ENCODE measurements around the gene ZNF768.

DNA sequence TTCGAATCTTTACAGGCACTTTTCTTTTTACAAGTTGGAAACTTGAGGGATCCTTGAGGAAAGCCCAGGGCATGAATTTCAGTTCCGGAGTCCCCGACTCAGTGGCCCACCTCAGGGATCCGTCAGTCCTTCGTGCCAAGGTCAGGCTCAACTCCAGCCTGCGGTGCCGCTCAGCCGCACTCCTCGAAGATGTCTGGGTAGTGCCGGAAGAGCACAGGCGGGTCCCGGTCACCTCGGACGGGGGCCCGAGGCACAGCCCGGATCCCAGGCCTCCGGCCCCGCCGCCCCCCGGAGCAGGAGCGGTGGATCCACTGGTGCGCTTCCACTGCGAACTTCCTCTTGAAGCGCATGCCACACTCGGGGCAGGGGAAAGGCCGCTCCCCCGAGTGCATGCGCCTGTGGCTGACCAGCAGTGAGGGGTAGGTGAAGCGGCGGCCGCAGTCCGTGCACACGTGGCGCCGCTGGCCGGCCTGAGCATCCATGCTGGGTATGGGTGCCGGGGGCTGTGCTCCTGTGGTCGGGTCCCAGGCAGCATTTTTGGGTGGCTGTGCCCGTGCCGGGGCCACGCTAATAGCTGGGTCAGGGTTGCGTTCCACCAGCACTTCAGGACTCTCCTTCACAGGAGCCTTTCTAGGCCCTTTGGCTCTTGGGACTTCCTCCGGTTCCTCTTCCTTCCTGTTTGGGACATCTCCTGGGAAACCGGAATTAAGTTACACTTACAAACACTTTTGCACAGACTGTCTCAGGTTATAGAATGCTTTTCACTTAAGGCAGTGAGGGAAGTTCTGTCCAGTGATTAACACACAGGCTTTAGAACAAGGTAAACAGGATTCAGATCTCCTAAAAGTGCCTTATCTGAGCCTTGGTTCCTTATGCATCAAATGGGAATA is 43.6 kb upstream of the ZNF768 start:
- no peak for TF ChIP-seq POLR2AphosphoS5 (IDR thresholded peaks at IDR 0.05; ENCODE audit: borderline replicate concordance, low read depth, low read length)
- no peak for TF ChIP-seq EZH2 (IDR thresholded peaks at IDR 0.05)

Measured in SK-N-MC (cell line).